PC-3 (cell line): Measurements from ENCODE around the gene TENM4. TPM values are rescaled to one million over a fixed set of nuclear protein-coding genes. Genes with fewer than 3 reads are reported as not detected.

Experiments
- ATAC-seq: fragments of 200-7000 bp; cut with Tn5 transposase; 2 replicates; pipeline ENCODE4 v1.9.1; 2020; ENCODE audit warnings: mild to moderate bottlenecking, moderate library complexity
- BruUV-seq: library from RNA; stranded (reverse); fragments of 400-500 nt; replicated peaks from 2 replicates; lab custom pipeline; 2021; lab: Mats Ljungman, UMichigan
- CTCF ChIA-PET: fragments of 300-600 bp; sonication (Branson Sonifier 250); formaldehyde crosslinking; loops from one replicate; lab custom pipeline; 2022; ENCODE audit warnings: antibody characterized with exemption; lab: Charles Lee
- POLR2A ChIA-PET: fragments of 300-600 bp; sonication (Branson Sonifier 250); formaldehyde crosslinking; loops from one replicate; lab custom pipeline; 2022; ENCODE audit warnings: antibody characterized with exemption; ENCODE audit not compliant: unreplicated experiment; lab: Charles Lee
- DNase-seq: peaks from one replicate; pipeline ENCODE4 v3.0.0-alpha.2; 2015
- H2AFZ ChIP-seq: fragments of 300-600 bp; sonication (generic); 2 replicates; pipeline ENCODE4 v1.6.0; 2016; ENCODE audit warnings: antibody characterized with exemption, low read length
- H3F3A ChIP-seq: fragments of 300-600 bp; sonication (generic); one replicate; pipeline ENCODE4 v1.6.0; 2017; ENCODE audit warnings: antibody characterized with exemption, low read length, control low read depth, mild to moderate bottlenecking; ENCODE audit not compliant: unreplicated experiment
- H3K27ac ChIP-seq: fragments of 300-600 bp; sonication (generic); 2 replicates; pipeline ENCODE4 v1.5.1; 2016; ENCODE audit warnings: mild to moderate bottlenecking, low read length
- H3K27me3 ChIP-seq: fragments of 300-600 bp; sonication (generic); 2 replicates; pipeline ENCODE4 v1.6.1; 2016; ENCODE audit warnings: low read length, mixed read lengths
- H3K36me3 ChIP-seq: fragments of 300-600 bp; sonication (generic); 2 replicates; pipeline ENCODE4 v1.6.1; 2016; ENCODE audit warnings: low read depth, mixed run types, low read length, mixed read lengths
- H3K4me1 ChIP-seq: fragments of 300-600 bp; sonication (generic); 2 replicates; pipeline ENCODE4 v1.5.1; 2016; ENCODE audit warnings: low read length; ENCODE audit not compliant: insufficient read depth
- H3K4me2 ChIP-seq: fragments of 300-600 bp; sonication (generic); 2 replicates; pipeline ENCODE4 v1.6.0; 2016; ENCODE audit warnings: low read length
- H3K4me3 ChIP-seq: fragments of 300-600 bp; sonication (generic); 2 replicates; pipeline ENCODE4 v1.5.1; 2016; ENCODE audit warnings: mild to moderate bottlenecking, low read length, mixed read lengths
- H3K79me2 ChIP-seq: fragments of 300-600 bp; sonication (generic); 2 replicates; pipeline ENCODE4 v1.6.1; 2017; ENCODE audit warnings: low read length, mixed read lengths
- H3K9ac ChIP-seq: fragments of 300-600 bp; sonication (generic); 2 replicates; pipeline ENCODE4 v1.6.0; 2016; ENCODE audit warnings: mild to moderate bottlenecking, low read length
- H3K9me2 ChIP-seq: fragments of 300-600 bp; sonication (generic); replicated peaks from 2 replicates; pipeline ENCODE4 v1.6.1; 2016; ENCODE audit warnings: mixed run types, low read length, mixed read lengths
- H3K9me3 ChIP-seq: fragments of 300-600 bp; sonication (generic); 2 replicates; pipeline ENCODE4 v1.6.1; 2016; ENCODE audit warnings: low read length, mixed read lengths
- H4K20me1 ChIP-seq: fragments of 300-600 bp; sonication (generic); 2 replicates; pipeline ENCODE4 v1.6.1; 2016; ENCODE audit warnings: low read length, mixed read lengths
- CTCF ChIP-seq: fragments of 300-600 bp; sonication (generic); conservative IDR thresholded peaks from 2 replicates; pipeline ENCODE4 v1.5.1; 2017; ENCODE audit warnings: antibody characterized with exemption, low read depth, mild to moderate bottlenecking, low read length
- EZH2 ChIP-seq: fragments of 300-600 bp; sonication (generic); IDR thresholded peaks from one replicate; pipeline ENCODE4 v1.6.1; 2017; ENCODE audit warnings: antibody characterized with exemption, mild to moderate bottlenecking, low read length; ENCODE audit not compliant: unreplicated experiment
- EZH2phosphoT487 ChIP-seq: fragments of 300-600 bp; sonication (generic); IDR thresholded peaks from 2 replicates; pipeline ENCODE4 v1.6.1; 2018; ENCODE audit warnings: mild to moderate bottlenecking, antibody characterized with exemption, low read length, borderline replicate concordance
- intact Hi-C: fragments of 100-400 bp; cut with micrococcal nuclease; formaldehyde crosslinking; loops from 2 replicates; pipeline ENCODE4 v1.9.0; 2023
- total RNA-seq: library from RNA; depleted of rRNA; stranded (reverse); fragments of >200 nt; gene quantifications from 2 replicates; pipeline ENCODE4 v1.2.3, GENCODE V29; 2014

The TENM4 gene
- total RNA-seq, 1 experiment from 2014 or later = 19.7 TPM

GRCh38 chr11:79199729-79200354, 241.0 kb downstream of the TENM4 start:
- CTCF ChIA-PET = no interaction called here
- no peaks in the 10 kb centered on the region for H3K79me2 ChIP-seq
- no peak overlapping the region for H2AFZ ChIP-seq
- no peaks in the 10 kb centered on the region for H4K20me1 ChIP-seq
- intact Hi-C loops = no loop called here
- H3K27ac ChIP-seq = no peak overlapping the region
- no TSS peak for BruUV-seq
- H3K36me3 ChIP-seq = no peaks in the 10 kb centered on the region
- no peak for DNase-seq
- H3F3A ChIP-seq = no peaks in the 10 kb centered on the region
- POLR2A ChIA-PET = no interaction called here
- H3K9ac ChIP-seq = no peak overlapping the region
- H3K27me3 ChIP-seq = peaks cover 31% of the 10 kb centered on the region
- H3K4me1 ChIP-seq = no peaks in the 10 kb centered on the region
- no peak for ATAC-seq
- H3K9me3 ChIP-seq = no peaks in the 10 kb centered on the region
- no peak overlapping the region for H3K4me3 ChIP-seq
- no peak for TF ChIP-seq EZH2phosphoT487
- no peak for TF ChIP-seq EZH2
- no peak for TF ChIP-seq CTCF
- no peaks in the 10 kb centered on the region for H3K9me2 ChIP-seq
- H3K4me2 ChIP-seq = no peak overlapping the region

- no peak for ATAC-seq
- intact Hi-C loops = no loop called here
- TF ChIP-seq CTCF (no peak), EZH2phosphoT487 (no peak), EZH2 (no peak)
- no peaks in the 10 kb centered on the region for H3K4me1 ChIP-seq
- H3K27me3 ChIP-seq = peaks cover 32% of the 10 kb centered on the region
- H3K4me2 ChIP-seq = no peak overlapping the region
- no TSS peak for BruUV-seq
- H3F3A ChIP-seq = no peaks in the 10 kb centered on the region
- no peaks in the 10 kb centered on the region for H4K20me1 ChIP-seq
- DNase-seq = peak; percentile 48
- ChIA-PET CTCF (no interaction called here), POLR2A (no interaction called here)
- no peak overlapping the region for H3K27ac ChIP-seq
- no peak overlapping the region for H3K9ac ChIP-seq
- no peaks in the 10 kb centered on the region for H3K36me3 ChIP-seq
- H3K9me2 ChIP-seq = no peaks in the 10 kb centered on the region
- H3K9me3 ChIP-seq = no peaks in the 10 kb centered on the region
- no peak overlapping the region for H3K4me3 ChIP-seq
- H2AFZ ChIP-seq = no peak overlapping the region
- no peaks in the 10 kb centered on the region for H3K79me2 ChIP-seq
Measured at GRCh38 chr11:79198898-79199250, 242.0 kb downstream of the TENM4 start.

GRCh38 chr11:79198203-79198897, 242.5 kb downstream of the TENM4 start:
- no peak overlapping the region for H3K4me3 ChIP-seq
- no peaks in the 10 kb centered on the region for H3K79me2 ChIP-seq
- H3K27me3 ChIP-seq = peaks cover 32% of the 10 kb centered on the region
- no peaks in the 10 kb centered on the region for H3K9me2 ChIP-seq
- POLR2A ChIA-PET = no interaction called here
- no peaks in the 10 kb centered on the region for H3F3A ChIP-seq
- no peak overlapping the region for H3K27ac ChIP-seq
- no peaks in the 10 kb centered on the region for H3K9me3 ChIP-seq
- CTCF ChIA-PET = no interaction called here
- no peak overlapping the region for H3K9ac ChIP-seq
- no peak overlapping the region for H3K4me2 ChIP-seq
- no peaks in the 10 kb centered on the region for H3K4me1 ChIP-seq
- ATAC-seq = no peak
- BruUV-seq = no TSS peak
- H4K20me1 ChIP-seq = no peaks in the 10 kb centered on the region
- intact Hi-C loops = no loop called here
- no peak for TF ChIP-seq EZH2phosphoT487
- TF ChIP-seq CTCF = no peak
- no peak for TF ChIP-seq EZH2
- no peak for DNase-seq
- no peaks in the 10 kb centered on the region for H3K36me3 ChIP-seq
- no peak overlapping the region for H2AFZ ChIP-seq
